Fibroblast of villous mesenchyme (primary cell): ENCODE measurements around the gene DCLRE1C. TPM values are rescaled to one million over a fixed set of nuclear protein-coding genes. Genes with fewer than 3 reads are reported as not detected.
A peak's percentile ranks its signal among the peaks of the same experiment; 100 is the strongest.
"Not testable (repeated sequence)": the region's sequence is repeated elsewhere in the genome, so short reads cannot be mapped to it uniquely, and the experiment has no call there.

Experiments
- DNase-seq: peaks from one replicate; pipeline ENCODE4 v3.0.0-alpha.2; 2010; ENCODE audit warnings: low read depth
- H3K4me3 ChIP-seq: 2 replicates; pipeline ENCODE4 v1.5.1; 2011; ENCODE audit warnings: low read depth, mild to moderate bottlenecking, low read length
- CTCF ChIP-seq: IDR thresholded peaks from 2 replicates; pipeline ENCODE4 v1.5.1; 2012; ENCODE audit warnings: low read depth, mild to moderate bottlenecking, low read length; ENCODE audit not compliant: insufficient read depth
- total RNA-seq: library from RNA; depleted of rRNA; stranded (reverse); fragments of >200 nt; gene quantifications from 2 replicates; pipeline ENCODE4 v1.2.3, GENCODE V29; 2012

Gene DCLRE1C
- total RNA-seq = 9.5 and 12.6 TPM in 2 replicates

DNA sequence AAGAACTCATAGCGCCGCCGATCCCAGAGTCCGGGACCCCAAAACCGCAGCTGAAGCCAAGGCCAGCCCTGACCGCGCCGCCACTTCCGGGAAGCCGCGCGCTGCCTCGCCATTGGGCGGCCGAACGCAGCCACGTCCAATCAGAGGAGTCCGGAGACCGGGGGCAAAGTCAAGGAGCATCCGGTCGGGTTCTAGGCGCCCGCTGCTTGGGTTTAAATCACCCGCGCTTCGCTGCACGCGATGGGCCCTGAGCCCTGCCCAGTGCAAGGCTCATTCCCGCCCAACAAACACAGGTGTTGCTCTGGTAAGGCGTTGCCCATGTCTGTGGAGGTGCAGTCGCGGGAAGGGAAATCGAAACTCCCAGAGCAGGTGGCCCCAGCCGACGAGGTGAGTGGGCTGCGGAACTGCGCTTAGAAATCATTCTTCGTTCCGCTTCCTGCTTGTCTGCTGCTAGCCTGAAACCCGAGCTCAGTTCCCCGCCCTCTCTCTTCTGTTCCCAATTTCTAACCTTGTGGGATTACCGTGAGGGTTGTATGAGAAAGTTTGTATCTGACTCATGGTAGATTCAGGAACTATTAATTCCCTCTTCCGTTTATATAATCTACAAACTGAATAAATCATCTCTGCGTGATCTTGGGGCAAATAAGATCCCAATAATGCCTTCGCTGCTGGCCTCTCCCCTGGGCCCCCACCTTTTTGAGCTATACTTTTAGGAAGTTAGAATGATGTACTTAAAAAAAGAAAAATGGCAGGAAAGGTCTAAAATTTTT lies at the start of gene DCLRE1C:
Gene DCLRE1C, minus strand, starts transcription at position 96 of the 770 bp plus-strand sequence. Its CDS starts 86 bp downstream, at position 10.
- no peak for TF ChIP-seq CTCF
- peak within 1 kb of the TSS; percentile 87 for H3K4me3 ChIP-seq
- peak; percentile 89 for DNase-seq

DNA sequence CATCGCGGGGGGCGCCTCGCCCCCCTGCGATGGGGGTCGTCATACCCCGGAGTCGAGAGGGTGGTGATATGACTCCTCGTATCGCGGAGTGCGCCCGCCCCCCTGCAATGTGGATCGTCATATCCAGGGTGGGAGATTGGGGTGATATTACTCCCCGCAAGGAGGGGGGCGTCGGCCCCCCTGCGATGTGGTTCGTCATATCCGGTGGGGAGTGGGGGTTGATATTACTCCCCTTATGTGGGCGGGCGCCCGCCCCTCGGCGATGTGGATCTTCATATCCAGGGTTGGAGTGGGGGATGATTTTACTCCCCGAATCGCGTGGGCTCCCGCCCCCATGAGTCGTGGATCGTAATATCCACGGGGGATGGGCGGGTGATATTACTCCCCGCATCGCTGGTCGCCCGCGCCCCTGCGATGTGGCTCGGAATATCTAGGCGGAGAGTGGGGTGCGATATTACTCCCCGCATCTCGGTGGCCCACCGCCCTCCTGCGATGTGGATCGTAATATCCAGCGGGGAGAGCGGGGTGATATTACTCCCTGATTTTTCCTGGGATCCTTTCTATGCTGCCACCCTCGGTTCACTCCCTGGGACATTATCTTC lies 42.2 kb upstream of the DCLRE1C start:
- peak overlapping the region; percentile 30 for H3K4me3 ChIP-seq

DNA sequence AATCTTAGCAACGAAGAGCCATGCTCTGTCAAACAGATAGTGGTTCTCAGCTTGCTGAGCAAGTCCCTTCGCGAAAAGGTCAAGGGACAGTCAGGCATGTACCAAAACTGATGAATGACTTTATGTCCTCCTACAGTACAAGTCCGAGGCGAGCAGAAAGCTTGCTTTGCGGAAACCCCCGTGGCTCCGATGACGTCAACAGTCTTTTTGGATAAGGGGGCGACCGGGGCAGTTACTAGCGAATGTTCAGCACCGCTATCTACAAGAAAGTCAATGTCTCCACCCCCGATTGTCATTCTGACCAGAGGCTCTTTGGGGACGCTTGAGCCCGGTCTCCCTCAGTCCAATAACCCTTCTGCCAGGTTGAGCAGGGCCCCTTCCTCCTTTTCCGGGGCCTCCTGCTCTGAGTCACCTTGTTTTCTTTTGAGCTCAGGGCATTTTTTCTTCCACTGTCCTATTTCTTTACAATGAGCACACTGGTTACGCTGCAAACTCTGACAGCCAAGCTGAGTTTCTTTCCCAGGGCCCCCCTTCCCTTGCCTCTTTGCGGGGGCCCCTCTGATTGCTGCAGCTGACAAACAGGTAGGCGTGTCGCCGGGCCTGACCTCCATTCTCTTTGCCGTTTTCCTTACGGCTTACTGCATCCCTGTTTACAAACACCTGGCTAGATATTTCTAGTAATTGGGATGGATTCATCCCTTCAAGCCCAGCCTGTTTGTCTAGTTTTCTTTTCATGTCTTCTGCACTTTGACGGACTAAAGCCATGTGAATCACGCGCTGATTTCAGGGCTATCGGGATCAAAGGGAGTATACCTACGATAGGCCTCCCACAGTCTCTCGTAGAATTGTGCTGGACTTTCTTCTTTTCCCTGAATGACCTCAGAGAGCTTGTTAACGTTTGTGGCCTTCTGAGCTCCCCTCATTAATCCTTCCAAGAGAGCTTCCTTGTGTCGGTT lies 39.9 kb upstream of the DCLRE1C start:
- not testable (repeated sequence) for H3K4me3 ChIP-seq, DNase-seq

More for the DNA sequence above, 42.2 kb upstream of the DCLRE1C start:
- no peak for TF ChIP-seq CTCF
- DNase-seq = no peak

DNA sequence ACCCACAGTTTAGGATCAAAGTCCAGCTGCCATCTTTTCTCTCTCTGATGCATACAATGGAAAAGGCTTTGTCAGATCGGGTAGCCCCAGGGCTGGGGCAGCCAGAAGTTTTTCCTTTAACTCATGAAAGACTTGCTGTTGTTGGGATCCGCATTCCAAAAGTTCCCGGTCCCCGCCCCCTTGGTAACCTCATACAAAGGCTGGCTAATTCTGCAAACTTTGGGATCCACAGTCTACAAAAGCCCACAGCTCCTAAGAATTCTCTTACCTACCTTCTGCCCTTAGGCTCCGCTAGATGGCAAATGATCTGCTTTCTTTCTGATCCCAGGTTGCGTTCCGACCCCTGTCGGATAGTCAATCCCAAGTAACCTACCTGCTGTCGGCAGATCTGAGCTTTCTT lies 38.4 kb upstream of the DCLRE1C start:
- not testable (repeated sequence) for H3K4me3 ChIP-seq, DNase-seq

GRCh38 chr10:14991035-14991749 lies 37.3 kb upstream of the DCLRE1C start:
- peak; percentile 43 for DNase-seq
- peak; percentile 38 for TF ChIP-seq CTCF
- H3K4me3 ChIP-seq = not testable (repeated sequence)

DNA sequence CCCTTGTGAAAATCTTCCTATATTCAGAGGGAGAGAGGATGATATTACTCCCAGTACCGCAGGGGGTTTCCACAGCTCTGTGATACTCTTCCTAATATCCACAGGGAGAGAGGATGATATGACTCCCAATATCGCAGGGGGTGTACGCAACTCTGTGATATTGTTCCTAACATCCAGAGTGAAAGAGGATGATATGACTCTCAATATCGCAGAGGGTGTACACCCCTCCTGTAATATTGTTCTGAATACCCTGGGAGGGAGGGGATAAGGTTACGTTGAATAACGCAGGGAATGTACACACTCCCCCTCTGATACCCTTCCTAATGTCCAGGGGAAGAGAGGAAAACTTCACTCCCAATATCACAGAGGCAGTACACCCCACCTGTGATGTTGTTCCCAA lies 35.7 kb upstream of the DCLRE1C start:
- not testable (repeated sequence) for H3K4me3 ChIP-seq, DNase-seq

- no peak for TF ChIP-seq CTCF
- DNase-seq = no peak
- H3K4me3 ChIP-seq = no peak overlapping the region
These were observed 28.8 kb upstream of the DCLRE1C start for GRCh38 chr10:14982744-14983143.
